Effector CD4-positive, alpha-beta T cell (primary cell): ENCODE data around the gene POU2F1.
"Not testable (repeated sequence)": the region's sequence is repeated elsewhere in the genome, so short reads cannot be mapped to it uniquely, and the experiment has no call there.

ENCODE experiments used
- DNase-seq: peaks from one replicate; pipeline ENCODE4 v3.0.0-alpha.2; 2020

POU2F1 gene

DNA sequence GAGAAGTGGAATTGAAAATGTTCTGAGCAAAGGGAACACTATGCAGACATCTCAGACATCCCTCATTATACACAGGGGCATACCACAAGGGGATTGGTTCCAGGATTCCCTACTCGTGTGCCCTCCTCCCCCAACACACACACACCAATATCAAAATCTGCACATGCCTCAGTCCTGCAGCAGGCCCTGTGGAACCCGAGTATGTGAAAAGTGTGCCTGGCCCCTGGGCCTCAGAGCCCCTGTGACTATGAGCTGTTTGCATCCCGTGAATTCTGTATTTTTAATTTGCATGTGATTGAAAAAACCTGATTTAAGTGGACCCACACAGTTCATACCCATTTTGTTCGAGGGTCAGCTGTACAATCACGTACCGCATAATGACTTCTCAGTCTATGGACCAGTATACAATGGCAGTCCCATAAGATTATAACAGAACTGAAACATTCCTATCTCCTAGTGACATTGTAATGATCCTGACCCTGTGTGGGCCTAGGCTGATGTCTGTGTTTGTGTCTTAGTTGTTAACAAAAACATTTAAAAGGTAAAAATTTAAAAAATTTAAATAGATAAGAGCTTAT lies 11.3 kb downstream of the POU2F1 start:
- DNase-seq: no peak

- DNase-seq: no peak
These were observed 12.1 kb downstream of the POU2F1 start for GRCh38 chr1:167232801-167233200.

GRCh38 chr1:167233373-167233772 lies 12.7 kb downstream of the POU2F1 start:
- no peak for DNase-seq

- DNase-seq: no peak
These were observed 16.3 kb downstream of the POU2F1 start for GRCh38 chr1:167237000-167237399.

DNA sequence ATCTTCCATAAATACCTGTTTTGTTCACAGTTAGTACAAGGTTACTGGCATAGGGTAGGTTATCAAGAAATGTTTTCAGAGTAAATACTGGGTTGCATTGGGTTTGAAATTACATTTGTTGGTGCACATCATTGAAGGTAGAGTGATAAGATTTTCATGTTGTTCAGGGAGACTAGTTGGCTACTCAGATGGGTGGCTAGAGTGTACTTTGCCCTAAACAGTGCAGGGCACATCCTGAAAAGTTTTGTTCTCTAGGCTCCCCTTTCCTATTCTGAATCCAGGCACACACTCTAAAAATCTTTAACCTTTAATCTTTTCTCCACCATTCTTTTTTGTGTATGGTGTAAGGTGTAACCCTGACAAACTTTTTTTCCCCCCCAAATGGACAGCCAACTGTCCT lies 18.0 kb downstream of the POU2F1 start:
- no peak for DNase-seq

DNA sequence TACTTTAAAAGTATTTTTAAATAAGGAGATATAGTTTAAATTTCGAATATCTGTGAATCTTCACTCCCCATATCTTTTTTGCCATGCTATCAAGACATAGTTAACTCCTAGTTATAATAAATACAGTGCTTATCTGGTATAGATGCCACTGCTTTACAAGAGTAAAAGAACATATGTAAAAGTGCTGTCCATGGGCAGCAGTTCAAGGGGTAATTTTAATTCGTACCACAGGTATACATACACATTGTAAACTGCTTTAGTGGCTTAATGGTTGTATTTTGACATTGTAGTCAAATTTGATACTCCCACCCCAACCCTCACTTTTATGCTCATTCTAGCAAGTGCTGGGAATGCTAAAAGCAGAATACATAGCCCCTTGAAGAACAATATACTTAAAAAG lies 18.6 kb downstream of the POU2F1 start:
- no peak for DNase-seq

- DNase-seq: no peak
These were observed 23.6 kb downstream of the POU2F1 start for GRCh38 chr1:167244244-167244643.

DNA sequence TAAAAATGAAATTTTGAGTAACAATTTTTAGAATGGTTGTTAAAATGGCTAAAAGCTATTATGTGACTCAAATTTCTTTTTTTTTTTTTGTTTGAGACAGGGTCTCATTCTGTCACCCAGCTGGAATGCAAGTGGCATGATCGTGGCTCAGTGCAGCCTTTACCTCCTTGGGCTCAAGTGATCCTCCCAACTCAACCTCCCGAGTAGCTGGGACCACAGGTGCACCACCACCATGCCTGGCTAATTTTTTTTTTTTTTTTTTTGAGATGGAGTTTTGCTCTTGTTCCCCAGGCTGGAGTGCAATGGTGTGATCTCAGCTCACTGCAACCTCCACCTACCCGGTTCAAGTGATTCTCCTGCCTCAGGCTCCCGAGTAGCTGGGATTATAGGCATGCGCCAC lies 24.5 kb downstream of the POU2F1 start:
- not testable (repeated sequence) for DNase-seq

GRCh38 chr1:167246971-167247370 lies 26.3 kb downstream of the POU2F1 start:
- DNase-seq: no peak

GRCh38 chr1:167247754-167248153 lies 27.1 kb downstream of the POU2F1 start:
- DNase-seq: no peak

DNA sequence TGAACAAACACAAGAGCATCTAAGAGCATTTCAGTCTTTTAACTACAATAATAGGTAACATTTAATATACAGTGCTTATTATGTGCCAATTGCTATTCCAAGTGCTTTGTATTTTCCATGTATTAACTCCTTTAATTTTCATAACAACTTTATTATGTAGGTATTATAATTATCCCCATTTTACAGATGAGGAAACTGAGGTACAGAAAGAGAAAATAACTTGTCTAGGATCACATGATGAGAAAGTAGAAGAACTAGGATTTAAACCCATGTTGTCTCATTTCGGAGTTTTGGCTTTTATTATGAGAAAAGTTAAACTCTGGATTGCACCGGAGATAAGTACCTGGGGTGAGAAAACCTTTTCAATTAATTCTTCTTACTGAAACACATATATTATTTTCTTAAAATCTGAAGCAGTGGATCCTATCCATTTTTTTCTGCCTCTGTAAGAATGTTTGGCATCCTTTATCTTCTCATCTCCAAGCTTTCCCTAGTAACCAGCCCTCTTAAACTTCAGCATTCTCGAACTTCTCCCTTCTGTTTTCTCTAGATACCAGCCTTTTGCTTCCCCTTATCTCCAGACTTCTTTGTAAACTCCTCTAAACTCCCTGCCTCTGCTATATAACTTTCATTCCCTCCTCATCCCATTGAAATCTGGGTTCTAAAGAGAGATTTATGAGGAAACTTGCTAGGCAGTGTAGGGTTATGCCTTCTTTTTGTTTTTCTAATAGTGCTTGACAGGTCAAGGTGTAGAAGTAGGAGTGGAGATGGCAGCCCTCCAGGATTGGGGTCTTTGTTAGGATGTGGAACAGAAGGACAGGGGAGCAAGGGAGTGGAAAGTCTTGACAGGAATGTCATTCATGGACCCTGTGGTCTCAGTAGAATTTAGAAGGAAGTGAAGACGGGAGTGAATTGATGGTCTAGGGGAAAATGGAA lies 28.3 kb downstream of the POU2F1 start:
- no peak for DNase-seq

GRCh38 chr1:167249702-167250101 lies 29.0 kb downstream of the POU2F1 start:
- DNase-seq: no peak

- no peak for DNase-seq
These were observed 29.8 kb downstream of the POU2F1 start for GRCh38 chr1:167250482-167250881.

DNA sequence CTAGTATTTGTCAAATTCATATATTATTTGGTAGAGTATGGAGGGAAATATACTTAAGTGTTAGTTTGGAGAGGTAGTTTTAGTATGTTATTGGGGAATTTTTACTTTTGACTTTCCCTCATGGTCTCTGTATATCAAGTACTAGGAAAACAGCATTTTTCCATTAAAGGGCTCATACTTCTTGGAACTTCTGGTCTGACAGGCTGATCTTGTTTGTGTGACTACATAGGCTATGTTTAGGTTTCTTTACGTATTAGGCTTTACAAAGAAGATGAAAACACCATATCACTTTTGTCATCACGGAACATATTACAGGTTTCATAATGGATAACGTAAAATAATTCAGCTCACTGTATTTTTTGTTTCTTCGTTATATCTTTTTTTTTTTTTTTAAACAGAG lies 30.8 kb downstream of the POU2F1 start:
- DNase-seq: no peak

GRCh38 chr1:167252986-167253385 lies 32.3 kb downstream of the POU2F1 start:
- DNase-seq: no peak

DNA sequence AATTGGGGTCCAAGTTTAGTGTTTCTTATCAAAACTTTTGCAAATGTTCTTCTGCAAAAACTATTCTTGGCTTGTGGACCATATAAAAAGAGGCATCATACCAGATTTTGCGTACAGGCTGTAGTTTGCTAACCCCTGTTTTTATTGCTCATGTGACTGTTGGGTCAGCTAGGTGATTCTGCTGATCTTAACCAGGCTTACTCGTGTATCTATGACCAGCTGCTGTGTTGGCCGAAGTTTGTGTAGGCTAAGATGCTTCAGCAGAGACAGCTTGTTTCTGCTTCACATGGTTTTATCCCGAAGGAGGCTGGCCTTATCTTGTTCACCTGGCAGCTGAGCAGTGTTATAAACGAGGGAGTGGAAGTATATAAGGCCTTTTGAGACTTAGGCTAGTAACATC lies 38.2 kb downstream of the POU2F1 start:
- no peak for DNase-seq

- DNase-seq: no peak
These were observed 42.1 kb downstream of the POU2F1 start for GRCh38 chr1:167262836-167263235.

DNA sequence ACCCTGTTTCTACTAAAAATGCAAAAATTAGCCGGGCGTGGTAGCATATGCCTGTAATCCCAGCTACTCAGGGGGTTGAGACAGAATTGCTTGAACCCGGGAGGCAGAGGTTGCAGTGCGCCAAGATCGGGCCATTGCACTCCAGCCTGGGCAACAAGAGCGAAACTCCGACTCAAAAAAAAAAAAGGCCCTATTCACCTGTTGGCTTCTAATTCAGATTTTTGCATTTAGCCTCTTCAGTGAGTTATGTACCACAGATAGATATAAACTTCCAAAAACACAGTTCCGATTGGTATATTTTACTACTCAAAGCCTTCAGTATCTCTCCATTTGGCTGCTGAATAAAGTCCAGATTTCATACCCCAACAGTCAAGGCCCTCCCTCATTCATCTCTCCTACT lies 42.7 kb downstream of the POU2F1 start:
- DNase-seq: no peak

DNA sequence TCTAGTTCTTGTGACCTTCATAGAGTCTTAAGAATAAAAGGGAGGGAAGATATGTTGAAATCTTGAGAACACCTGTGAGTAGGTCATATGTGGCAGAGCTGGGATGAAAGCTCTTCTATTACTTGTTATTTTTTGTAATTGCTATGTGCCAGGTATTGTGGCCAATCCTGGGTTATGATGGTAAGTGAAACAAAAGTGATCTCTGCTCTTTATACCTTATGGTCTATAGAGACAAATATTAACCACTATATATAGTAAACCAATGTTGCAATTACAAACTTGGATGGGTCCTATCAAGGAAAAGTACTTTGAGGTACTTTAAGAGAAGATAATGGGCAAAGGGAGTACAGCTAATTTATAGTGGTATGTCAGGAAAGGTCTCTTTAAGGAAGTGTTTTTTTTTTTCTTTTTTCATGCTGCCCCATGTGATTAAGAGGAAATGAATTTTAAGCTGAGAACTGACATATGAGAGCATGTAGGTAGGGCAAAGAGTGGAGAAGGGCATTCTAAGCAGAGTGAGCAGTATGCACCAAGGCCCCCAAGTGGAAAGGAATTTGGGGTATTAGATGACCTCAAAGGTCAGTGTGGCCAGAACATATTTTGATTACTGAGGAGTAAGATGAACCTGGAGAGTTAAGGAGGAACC lies 43.3 kb downstream of the POU2F1 start:
- no peak for DNase-seq

DNA sequence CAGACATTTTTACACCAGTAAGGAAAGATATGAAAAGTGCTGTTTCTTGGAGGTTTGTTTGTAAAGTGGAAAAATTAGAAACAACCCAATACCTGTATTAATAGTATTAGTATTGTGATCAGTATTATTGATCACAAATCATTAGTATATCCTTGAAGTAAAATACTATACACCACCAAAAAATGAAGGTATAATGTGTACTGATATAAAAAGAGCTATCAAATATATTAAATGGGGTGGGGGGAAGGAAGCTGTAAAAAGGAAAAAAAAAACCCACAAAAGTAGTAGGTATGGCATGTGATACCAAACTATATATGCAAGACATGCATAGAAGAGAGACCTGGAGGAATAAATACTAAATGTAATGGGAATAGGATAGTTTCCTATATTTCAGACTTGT lies 46.3 kb downstream of the POU2F1 start:
- no peak for DNase-seq

GRCh38 chr1:167268347-167268787 lies 47.7 kb downstream of the POU2F1 start:
- DNase-seq: no peak

- DNase-seq: no peak
These were observed 49.8 kb downstream of the POU2F1 start for GRCh38 chr1:167270349-167271092.

- no peak for DNase-seq
These were observed 51.8 kb downstream of the POU2F1 start for GRCh38 chr1:167272369-167272957.
